Stimulated activated CD4-positive, alpha-beta T cell treated with anti-CD3 and anti-CD28 coated beads, Interleukin-15, amount 100 ng/mL, for 1 hour (primary cell): ENCODE results near the gene VMP1.
A peak's percentile ranks its signal among the peaks of the same experiment; 100 is the strongest.
"Not testable (repeated sequence)": the region's sequence is repeated elsewhere in the genome, so short reads cannot be mapped to it uniquely, and the experiment has no call there.

Source experiments
- DNase-seq, 2 donors: peaks; one replicate each; pipeline ENCODE4 v3.0.0-alpha.2; 2020; ENCODE audit warnings: low read depth in 1 of 2, low spot score in 1 of 2

Gene VMP1

GRCh38 chr17:59776577-59776976, 69.1 kb downstream of the VMP1 start:
- no peak for DNase-seq

- no peak for DNase-seq
Measured at GRCh38 chr17:59777033-59777432, 69.6 kb downstream of the VMP1 start.

GRCh38 chr17:59778996-59779395, 71.5 kb downstream of the VMP1 start:
- no peak for DNase-seq

- no peak for DNase-seq
Measured at GRCh38 chr17:59779521-59779920, 72.1 kb downstream of the VMP1 start.

- DNase-seq, result not testable (repeated sequence)
Measured at GRCh38 chr17:59780548-59780947, 73.1 kb downstream of the VMP1 start.

GRCh38 chr17:59783221-59784047, 76.0 kb downstream of the VMP1 start:
- no peak for DNase-seq

GRCh38 chr17:59785091-59785799, 77.8 kb downstream of the VMP1 start:
- no peak for DNase-seq

- DNase-seq, result no peak
Measured at GRCh38 chr17:59786213-59786535, 78.7 kb downstream of the VMP1 start.

- peak in 1 of 2 donors; percentile 52 for DNase-seq
Measured at GRCh38 chr17:59786536-59787319, 79.3 kb downstream of the VMP1 start.

- not testable (repeated sequence) for DNase-seq
Measured at GRCh38 chr17:59789849-59790248, 82.4 kb downstream of the VMP1 start.

- not testable (repeated sequence) for DNase-seq
Measured at GRCh38 chr17:59790418-59790817, 83.0 kb downstream of the VMP1 start.

- no peak for DNase-seq
Measured at GRCh38 chr17:59790910-59791309, 83.5 kb downstream of the VMP1 start.

GRCh38 chr17:59791603-59792457, 84.4 kb downstream of the VMP1 start:
- no peak for DNase-seq

- DNase-seq, result not testable (repeated sequence)
Measured at GRCh38 chr17:59792458-59792823, 85.0 kb downstream of the VMP1 start.

- DNase-seq, result no peak
Measured at GRCh38 chr17:59793205-59793604, 85.8 kb downstream of the VMP1 start.

- no peak for DNase-seq
Measured at GRCh38 chr17:59796138-59796537, 88.7 kb downstream of the VMP1 start.

GRCh38 chr17:59796785-59797205, 89.3 kb downstream of the VMP1 start:
- DNase-seq, result no peak

GRCh38 chr17:59798111-59798510, 90.7 kb downstream of the VMP1 start:
- DNase-seq, result no peak

GRCh38 chr17:59800530-59800942, 93.1 kb downstream of the VMP1 start:
- DNase-seq, result no peak

- DNase-seq, result no peak
Measured at GRCh38 chr17:59802160-59802559, 94.7 kb downstream of the VMP1 start.

GRCh38 chr17:59804901-59805465, 97.5 kb downstream of the VMP1 start:
- no peak for DNase-seq
